ENCODE results near the gene OGFOD2. TPM values are rescaled to one million over a fixed set of nuclear protein-coding genes. Genes with fewer than 3 reads are reported as not detected.

OGFOD2 gene
- total RNA-seq, 1 donor from 2014 or later, result 8.6 TPM

GRCh38 chr12:122975790-122976647, 975 bp downstream of the OGFOD2 start:
- no peak for DNase-seq (ENCODE audit: low spot score)

- no peak for DNase-seq (ENCODE audit: low spot score)
Observed at GRCh38 chr12:122976648-122976975, 1.6 kb downstream of the OGFOD2 start.

- no peak for DNase-seq (ENCODE audit: low spot score)
Observed at GRCh38 chr12:122977153-122977552, 2.1 kb downstream of the OGFOD2 start.

GRCh38 chr12:122977655-122978392, 2.8 kb downstream of the OGFOD2 start:
- DNase-seq (ENCODE audit: low spot score), result no peak

GRCh38 chr12:122978507-122978955, 3.5 kb downstream of the OGFOD2 start:
- no peak for DNase-seq (ENCODE audit: low spot score)

GRCh38 chr12:122979001-122979907, 4.2 kb downstream of the OGFOD2 start:
- no peak for DNase-seq (ENCODE audit: low spot score)

GRCh38 chr12:122979908-122980182, 4.8 kb downstream of the OGFOD2 start:
- no peak for DNase-seq (ENCODE audit: low spot score)

GRCh38 chr12:122980183-122981035, 5.4 kb downstream of the OGFOD2 start, which contains the start of gene ARL6IP4:
TSS of gene ARL6IP4 (plus strand) at chr12:122980681. CDS start at chr12:122981140, 459 bp downstream.
- DNase-seq (ENCODE audit: low spot score), result no peak

GRCh38 chr12:122981036-122981471, 6.0 kb downstream of the OGFOD2 start:
- DNase-seq (ENCODE audit: low spot score), result no peak

GRCh38 chr12:122981587-122982476, 6.8 kb downstream of the OGFOD2 start:
- no peak for DNase-seq (ENCODE audit: low spot score)

GRCh38 chr12:122982477-122982815, 7.4 kb downstream of the OGFOD2 start:
- DNase-seq (ENCODE audit: low spot score), result no peak

- DNase-seq (ENCODE audit: low spot score), result no peak
Observed at GRCh38 chr12:122982963-122983788, 8.1 kb downstream of the OGFOD2 start.

GRCh38 chr12:122983789-122984515, 8.9 kb downstream of the OGFOD2 start:
- no peak for DNase-seq (ENCODE audit: low spot score)

GRCh38 chr12:122984612-122985337, 9.7 kb downstream of the OGFOD2 start:
- DNase-seq (ENCODE audit: low spot score), result no peak

- no peak for DNase-seq (ENCODE audit: low spot score)
Observed at GRCh38 chr12:122985338-122986257, 10.6 kb downstream of the OGFOD2 start.

- no peak for DNase-seq (ENCODE audit: low spot score)
Observed at GRCh38 chr12:122986258-122986871, 11.3 kb downstream of the OGFOD2 start.

All from mesenteric fat pad (tissue), 1 donor.